ENCODE data around the gene ANKRD34A. TPM values are rescaled to one million over a fixed set of nuclear protein-coding genes. Genes with fewer than 3 reads are reported as not detected.

Gene ANKRD34A
- total and polyA plus RNA-seq, 2 of the 13 experiments (the other 11 are each of a cell fraction or from before 2014, with no cell fraction given), result 0.05 to 0.07 TPM

DNA sequence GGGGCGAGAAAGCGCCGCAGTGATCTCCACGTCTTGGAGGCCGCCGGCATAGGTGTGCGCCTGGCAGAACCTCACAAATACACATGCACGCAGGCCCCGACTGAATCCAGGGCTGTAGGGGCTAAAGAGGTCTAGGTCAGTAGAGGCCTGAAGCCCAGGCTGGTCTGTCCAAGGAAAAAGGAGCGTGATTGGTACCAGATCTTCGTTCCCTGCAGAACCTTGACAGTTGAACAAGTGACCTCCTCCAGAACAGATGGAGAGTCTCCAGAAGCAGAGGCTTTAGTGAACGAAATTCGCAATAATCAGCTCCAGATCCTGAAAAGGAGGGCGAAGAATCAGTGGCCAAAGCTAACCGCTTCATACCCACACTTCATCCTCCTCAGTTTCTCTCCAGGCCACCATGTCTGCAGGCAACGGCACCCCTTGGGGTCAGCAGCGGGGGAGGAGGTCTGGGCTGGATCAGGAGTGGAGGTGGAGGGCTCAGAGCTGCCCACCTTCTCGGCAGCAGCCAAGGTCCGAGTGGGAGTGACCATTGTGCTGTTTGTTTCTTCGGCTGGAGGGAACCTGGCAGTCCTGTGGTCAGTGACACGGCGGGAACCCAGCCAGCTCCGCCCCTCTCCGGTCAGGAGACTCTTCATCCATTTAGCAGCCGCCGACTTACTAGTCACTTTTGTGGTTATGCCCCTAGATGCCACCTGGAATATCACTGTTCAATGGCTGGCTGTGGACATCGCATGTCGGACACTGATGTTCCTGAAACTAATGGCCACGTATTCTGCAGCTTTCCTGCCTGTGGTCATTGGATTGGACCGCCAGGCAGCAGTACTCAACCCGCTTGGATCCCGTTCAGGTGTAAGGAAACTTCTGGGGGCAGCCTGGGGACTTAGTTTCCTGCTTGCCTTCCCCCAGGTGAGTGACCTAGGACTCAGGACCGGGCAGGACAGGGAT is 45.1 kb downstream of the ANKRD34A start (continued):
- peak; percentile 24; the same call in 1 of the 2 replicates for TF ChIP-seq KLF9 (CRISPR knock-in tag; IDR thresholded peaks at IDR 0.05; ENCODE audit: low read depth)

DNA sequence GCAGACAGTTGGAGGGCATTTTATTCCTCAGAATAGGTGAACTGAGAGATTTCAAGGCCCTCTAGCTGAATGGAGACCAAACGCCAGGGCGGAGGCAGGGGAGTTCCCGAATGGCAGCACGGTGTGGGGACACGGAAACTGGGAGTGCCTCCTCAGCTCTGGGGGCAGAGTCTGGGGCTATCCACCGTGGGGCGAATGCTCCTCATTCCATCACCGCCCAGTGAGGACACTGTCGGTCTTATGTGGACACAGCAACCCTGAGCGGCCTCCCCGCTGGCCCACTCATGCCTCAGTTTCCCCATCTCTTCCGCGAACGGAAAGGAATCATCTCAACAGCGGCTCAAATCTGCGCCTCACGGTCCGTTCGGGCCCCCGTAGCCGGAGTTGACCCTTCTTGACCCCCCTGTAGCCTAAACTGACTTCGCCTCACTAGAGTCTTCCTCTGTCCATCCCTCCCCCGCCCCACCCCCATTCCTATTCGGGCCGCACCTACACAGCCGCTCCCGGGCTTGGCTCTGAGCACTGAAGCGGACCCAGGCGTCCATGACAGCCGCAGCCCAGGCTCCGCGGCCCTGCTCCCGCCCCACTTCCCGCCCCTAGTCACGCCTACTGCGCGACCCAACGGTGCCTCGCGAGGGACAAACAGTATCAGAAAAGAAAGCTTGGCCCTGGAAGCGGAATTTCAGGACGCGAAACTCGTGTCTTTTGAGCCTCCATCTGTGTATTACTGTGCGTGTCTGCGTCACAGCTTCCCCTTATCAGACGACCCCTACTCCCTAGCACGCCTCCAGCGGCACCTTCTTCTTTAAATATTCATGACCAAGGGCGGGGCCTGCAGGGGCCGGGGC is 46.0 kb downstream of the ANKRD34A start, which contains the start of gene PEX11B:
Gene PEX11B, minus strand, starts transcription at position 574 of the 848 bp plus-strand sequence. Its CDS starts 29 bp downstream, at position 545.
- no peaks in the 10 kb centered on the region; a peak in 1 of 5 replicates for H3K27me3 ChIP-seq (ENCODE audit: control insufficient read depth in 1 of 2, insufficient read depth in 2 of 2, low read length in 2 of 2)
- peak within 1 kb of the TSS; percentile 87 for H3K9ac ChIP-seq (ENCODE audit: insufficient read depth, low read depth, low read length)
- ChIA-PET POLR2A (interaction anchor here (0.6 to 3.4 kb wide), 10 partner anchors 8 to 94 kb away, joined by 3 to 36 read pairs (median 3); partner anchors contain the start of genes ANKRD34A, ITGA10, LIX1L and NUDT17), CTCF (ENCODE audit: low intra/inter-chr PET ratio, low total read pairs) (interaction anchor here (0.9 kb wide), 1 partner anchor 26 kb away, joined by 3 read pairs; no protein-coding TSS in a partner anchor)
- peak within 1 kb of the TSS; percentile 99 for H3K4me2 ChIP-seq (ENCODE audit: low read depth, low read length)
- DNase-seq (ENCODE audit: low spot score) (peak; percentile 70), ATAC-seq (peak; percentile 90), FAIRE-seq (no peak)
- peaks cover 1 to 9% of the 10 kb centered on the region in 2 experiments; a peak in 2 of 5 replicates for H3K36me3 ChIP-seq (replicated peaks in 1 of 2; ENCODE audit: control insufficient read depth in 1 of 2, insufficient read depth in 2 of 2, low read length in 2 of 2)
- BruUV-seq (replicated peaks), result no TSS peak
- no peaks in the 10 kb centered on the region for H4K20me1 ChIP-seq (ENCODE audit: insufficient read depth, low read length)
- in situ Hi-C loops (cut with HindIII; ENCODE audit: extremely low pct_ligation_motif_present, low pct_unique_long_range_greater_than_20kb), result no loop called here
- peaks cover 18% of the 10 kb centered on the region for H3K4me1 ChIP-seq (ENCODE audit: insufficient read depth, low read length)
- no peaks in the 10 kb centered on the region for H3K9me3 ChIP-seq (ENCODE audit: low read length)
- H3K4me3 ChIP-seq (replicated peaks in 1 of 3; ENCODE audit: insufficient read depth in 1 of 3, low read depth in 2 of 3, low read length in 3 of 3), result peak within 1 kb of the TSS; percentile 79 to 99 (median 92)
- intact Hi-C loops (cut with micrococcal nuclease; ENCODE audit: unreplicated experiment), result loop anchor here (5.0 kb wide), 1 partner anchor 89 kb away; no protein-coding TSS in a partner anchor
- WGBS (ENCODE audit: low lambda C conversion rate), result 1% methylated on average over 40 of the region's 51 CpGs
- peak within 1 kb of the TSS; percentile 78 for H3K27ac ChIP-seq (ENCODE audit: extremely low read length, insufficient read depth, low read length)
- peak within 1 kb of the TSS; percentile 93 for H2AFZ ChIP-seq (ENCODE audit: low read length)
- peaks cover 8% of the 10 kb centered on the region for H3K79me2 ChIP-seq (ENCODE audit: insufficient read depth, low read length)
- no peak for TF ChIP-seq ZFP62 (CRISPR knock-in tag; IDR thresholded peaks at IDR 0.05)
- TF ChIP-seq PHF20 (CRISPR knock-in tag; IDR thresholded peaks at IDR 0.05), result peak; percentile 76
- TF ChIP-seq, protein P1, sequence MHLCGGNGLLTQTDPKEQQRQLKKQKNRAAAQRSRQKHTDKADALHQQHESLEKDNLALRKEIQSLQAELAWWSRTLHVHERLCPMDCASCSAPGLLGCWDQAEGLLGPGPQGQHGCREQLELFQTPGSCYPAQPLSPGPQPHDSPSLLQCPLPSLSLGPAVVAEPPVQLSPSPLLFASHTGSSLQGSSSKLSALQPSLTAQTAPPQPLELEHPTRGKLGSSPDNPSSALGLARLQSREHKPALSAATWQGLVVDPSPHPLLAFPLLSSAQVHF (CRISPR knock-in tag; IDR thresholded peaks at IDR 0.05), result no peak
- TF ChIP-seq SIN3A (IDR thresholded peaks at IDR 0.05; ENCODE audit: borderline replicate concordance, low read depth, low read length), result peak; percentile 60; the same call in 1 of the 2 replicates
- TF ChIP-seq PLRG1 (conservative IDR thresholded peaks at IDR 0.05), result no peak
- no peak for TF ChIP-seq EED (CRISPR knock-in tag; IDR thresholded peaks at IDR 0.05)
- no peak for TF ChIP-seq ZNF709 (CRISPR knock-in tag; IDR thresholded peaks at IDR 0.05)
- no peak for TF ChIP-seq SP140L (CRISPR knock-in tag; IDR thresholded peaks at IDR 0.05; ENCODE audit: borderline replicate concordance)
- TF ChIP-seq CREB1 (IDR thresholded peaks at IDR 0.05), result peak; percentile 45; the same call in 1 of the 2 replicates
- peak; percentile 41; the same call in 1 of the 2 replicates for TF ChIP-seq CREB1 (CRISPR knock-in tag; IDR thresholded peaks at IDR 0.05)
- 0 out of 2 replicates have a peak, but pooled peaks have one; percentile 15 for TF ChIP-seq MZF1 (CRISPR knock-in tag; IDR thresholded peaks at IDR 0.05; ENCODE audit: borderline replicate concordance)
- TF ChIP-seq, protein P2, sequence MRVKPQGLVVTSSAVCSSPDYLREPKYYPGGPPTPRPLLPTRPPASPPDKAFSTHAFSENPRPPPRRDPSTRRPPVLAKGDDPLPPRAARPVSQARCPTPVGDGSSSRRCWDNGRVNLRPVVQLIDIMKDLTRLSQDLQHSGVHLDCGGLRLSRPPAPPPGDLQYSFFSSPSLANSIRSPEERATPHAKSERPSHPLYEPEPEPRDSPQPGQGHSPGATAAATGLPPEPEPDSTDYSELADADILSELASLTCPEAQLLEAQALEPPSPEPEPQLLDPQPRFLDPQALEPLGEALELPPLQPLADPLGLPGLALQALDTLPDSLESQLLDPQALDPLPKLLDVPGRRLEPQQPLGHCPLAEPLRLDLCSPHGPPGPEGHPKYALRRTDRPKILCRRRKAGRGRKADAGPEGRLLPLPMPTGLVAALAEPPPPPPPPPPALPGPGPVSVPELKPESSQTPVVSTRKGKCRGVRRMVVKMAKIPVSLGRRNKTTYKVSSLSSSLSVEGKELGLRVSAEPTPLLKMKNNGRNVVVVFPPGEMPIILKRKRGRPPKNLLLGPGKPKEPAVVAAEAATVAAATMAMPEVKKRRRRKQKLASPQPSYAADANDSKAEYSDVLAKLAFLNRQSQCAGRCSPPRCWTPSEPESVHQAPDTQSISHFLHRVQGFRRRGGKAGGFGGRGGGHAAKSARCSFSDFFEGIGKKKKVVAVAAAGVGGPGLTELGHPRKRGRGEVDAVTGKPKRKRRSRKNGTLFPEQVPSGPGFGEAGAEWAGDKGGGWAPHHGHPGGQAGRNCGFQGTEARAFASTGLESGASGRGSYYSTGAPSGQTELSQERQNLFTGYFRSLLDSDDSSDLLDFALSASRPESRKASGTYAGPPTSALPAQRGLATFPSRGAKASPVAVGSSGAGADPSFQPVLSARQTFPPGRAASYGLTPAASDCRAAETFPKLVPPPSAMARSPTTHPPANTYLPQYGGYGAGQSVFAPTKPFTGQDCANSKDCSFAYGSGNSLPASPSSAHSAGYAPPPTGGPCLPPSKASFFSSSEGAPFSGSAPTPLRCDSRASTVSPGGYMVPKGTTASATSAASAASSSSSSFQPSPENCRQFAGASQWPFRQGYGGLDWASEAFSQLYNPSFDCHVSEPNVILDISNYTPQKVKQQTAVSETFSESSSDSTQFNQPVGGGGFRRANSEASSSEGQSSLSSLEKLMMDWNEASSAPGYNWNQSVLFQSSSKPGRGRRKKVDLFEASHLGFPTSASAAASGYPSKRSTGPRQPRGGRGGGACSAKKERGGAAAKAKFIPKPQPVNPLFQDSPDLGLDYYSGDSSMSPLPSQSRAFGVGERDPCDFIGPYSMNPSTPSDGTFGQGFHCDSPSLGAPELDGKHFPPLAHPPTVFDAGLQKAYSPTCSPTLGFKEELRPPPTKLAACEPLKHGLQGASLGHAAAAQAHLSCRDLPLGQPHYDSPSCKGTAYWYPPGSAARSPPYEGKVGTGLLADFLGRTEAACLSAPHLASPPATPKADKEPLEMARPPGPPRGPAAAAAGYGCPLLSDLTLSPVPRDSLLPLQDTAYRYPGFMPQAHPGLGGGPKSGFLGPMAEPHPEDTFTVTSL (CRISPR knock-in tag; IDR thresholded peaks at IDR 0.05; ENCODE audit: borderline replicate concordance), result 0 out of 2 replicates have a peak, but pooled peaks have one; percentile 30
- no peak for TF ChIP-seq RARA (CRISPR knock-in tag; IDR thresholded peaks at IDR 0.05)
